ENCODE results near the gene EIF1AD.

Gene EIF1AD

GRCh38 chr11:66042227-66042995 lies 40.5 kb upstream of the EIF1AD start:
- TF ChIP-seq FOXP2 (optimal IDR thresholded peaks at IDR 0.05; ENCODE audit: borderline replicate concordance, extremely low read depth, extremely low read length, insufficient read depth) (no peak), POLR2AphosphoS5 (IDR thresholded peaks at IDR 0.05; ENCODE audit: low read depth, low read length) (no peak), SIN3A (IDR thresholded peaks at IDR 0.05; ENCODE audit: borderline replicate concordance, insufficient read depth, low read length) (no peak), TAF1 (IDR thresholded peaks at IDR 0.05; ENCODE audit: borderline replicate concordance, insufficient read depth, low read length) (no peak), REST (IDR thresholded peaks at IDR 0.05; ENCODE audit: insufficient read depth in 1 of 2, low read depth in 2 of 2, low read length in 2 of 2) (no peak)

GRCh38 chr11:66039765-66040164 lies 37.8 kb upstream of the EIF1AD start:
- TF ChIP-seq TAF1 (IDR thresholded peaks at IDR 0.05; ENCODE audit: borderline replicate concordance, insufficient read depth, low read length) (no peak), FOXP2 (optimal IDR thresholded peaks at IDR 0.05; ENCODE audit: borderline replicate concordance, extremely low read depth, extremely low read length, insufficient read depth) (no peak), SIN3A (IDR thresholded peaks at IDR 0.05; ENCODE audit: borderline replicate concordance, insufficient read depth, low read length) (no peak), POLR2AphosphoS5 (IDR thresholded peaks at IDR 0.05; ENCODE audit: low read depth, low read length) (no peak)

- TF ChIP-seq FOXP2 (optimal IDR thresholded peaks at IDR 0.05; ENCODE audit: borderline replicate concordance, extremely low read depth, extremely low read length, insufficient read depth) (no peak), SIN3A (IDR thresholded peaks at IDR 0.05; ENCODE audit: borderline replicate concordance, insufficient read depth, low read length) (no peak), REST (IDR thresholded peaks at IDR 0.05; ENCODE audit: insufficient read depth in 1 of 2, low read depth in 2 of 2, low read length in 2 of 2) (no peak), POLR2AphosphoS5 (IDR thresholded peaks at IDR 0.05; ENCODE audit: low read depth, low read length) (no peak), TAF1 (IDR thresholded peaks at IDR 0.05; ENCODE audit: borderline replicate concordance, insufficient read depth, low read length) (no peak)
These were observed 35.4 kb upstream of the EIF1AD start for GRCh38 chr11:66037327-66037726.

- TF ChIP-seq TAF1 (IDR thresholded peaks at IDR 0.05; ENCODE audit: borderline replicate concordance, insufficient read depth, low read length) (no peak), POLR2AphosphoS5 (IDR thresholded peaks at IDR 0.05; ENCODE audit: low read depth, low read length) (no peak), SIN3A (IDR thresholded peaks at IDR 0.05; ENCODE audit: borderline replicate concordance, insufficient read depth, low read length) (no peak), FOXP2 (optimal IDR thresholded peaks at IDR 0.05; ENCODE audit: borderline replicate concordance, extremely low read depth, extremely low read length, insufficient read depth) (no peak), REST (IDR thresholded peaks at IDR 0.05; ENCODE audit: insufficient read depth in 1 of 2, low read depth in 2 of 2, low read length in 2 of 2) (no peak)
These were observed 34.4 kb upstream of the EIF1AD start for GRCh38 chr11:66036334-66036710.

GRCh38 chr11:66035653-66036333 lies 33.8 kb upstream of the EIF1AD start:
- TF ChIP-seq REST (IDR thresholded peaks at IDR 0.05; ENCODE audit: insufficient read depth in 1 of 2, low read depth in 2 of 2, low read length in 2 of 2), result no peak
- no peak for TF ChIP-seq FOXP2 (optimal IDR thresholded peaks at IDR 0.05; ENCODE audit: borderline replicate concordance, extremely low read depth, extremely low read length, insufficient read depth)
- no peak for TF ChIP-seq TAF1 (IDR thresholded peaks at IDR 0.05; ENCODE audit: borderline replicate concordance, insufficient read depth, low read length)
- no peak for TF ChIP-seq POLR2AphosphoS5 (IDR thresholded peaks at IDR 0.05; ENCODE audit: low read depth, low read length)
